Fibroblast of skin of left quadriceps (primary cell): Measurements from ENCODE around the gene TEAD1.

Source experiments
- DNase-seq, 2 experiments: peaks; one replicate each; pipeline ENCODE4 v3.0.0-alpha.2; 2013; ENCODE audit warnings: low read depth in 2 of 2

The TEAD1 gene

GRCh38 chr11:12707500-12707880 is 33.3 kb downstream of the TEAD1 start:
- DNase-seq, result no peak

GRCh38 chr11:12711496-12711895 is 37.3 kb downstream of the TEAD1 start:
- DNase-seq, result no peak

- no peak for DNase-seq
Measured at GRCh38 chr11:12712132-12712531, 37.9 kb downstream of the TEAD1 start.

- no peak for DNase-seq
Measured at GRCh38 chr11:12715131-12715530, 40.9 kb downstream of the TEAD1 start.

GRCh38 chr11:12715941-12716340 is 41.7 kb downstream of the TEAD1 start:
- no peak for DNase-seq

- no peak for DNase-seq
Measured at GRCh38 chr11:12716816-12717215, 42.6 kb downstream of the TEAD1 start.

- DNase-seq, result no peak
Measured at GRCh38 chr11:12717851-12718291, 43.6 kb downstream of the TEAD1 start.

- DNase-seq, result no peak
Measured at GRCh38 chr11:12719221-12719620, 45.0 kb downstream of the TEAD1 start.

- no peak for DNase-seq
Measured at GRCh38 chr11:12721816-12722604, 47.8 kb downstream of the TEAD1 start.

- no peak for DNase-seq
Measured at GRCh38 chr11:12723421-12724300, 49.4 kb downstream of the TEAD1 start.

GRCh38 chr11:12724301-12725054 is 50.3 kb downstream of the TEAD1 start:
- DNase-seq, result peak; percentile 72 to 77

- DNase-seq, result no peak
Measured at GRCh38 chr11:12725055-12725862, 51.0 kb downstream of the TEAD1 start.

GRCh38 chr11:12725863-12726682 is 51.9 kb downstream of the TEAD1 start:
- DNase-seq, result no peak

- no peak for DNase-seq
Measured at GRCh38 chr11:12727563-12728211, 53.5 kb downstream of the TEAD1 start.

GRCh38 chr11:12728417-12728816 is 54.2 kb downstream of the TEAD1 start:
- no peak for DNase-seq

GRCh38 chr11:12729941-12730340 is 55.7 kb downstream of the TEAD1 start:
- DNase-seq, result no peak

GRCh38 chr11:12731841-12732336 is 57.7 kb downstream of the TEAD1 start:
- DNase-seq, result no peak

GRCh38 chr11:12733091-12733490 is 58.9 kb downstream of the TEAD1 start:
- no peak for DNase-seq

GRCh38 chr11:12734625-12735024 is 60.4 kb downstream of the TEAD1 start:
- DNase-seq, result no peak

- no peak for DNase-seq
Measured at GRCh38 chr11:12735262-12735661, 61.0 kb downstream of the TEAD1 start.
